HG03565 (cell line): ENCODE results near the gene ORC6.

ENCODE experiments used
- ATAC-seq: cut with Tn5 transposase; IDR thresholded peaks from one replicate; pipeline ENCODE4 v1.9.1; 2021; ENCODE audit warnings: mild to moderate bottlenecking, moderate library complexity; ENCODE audit not compliant: unreplicated experiment

Gene ORC6

DNA sequence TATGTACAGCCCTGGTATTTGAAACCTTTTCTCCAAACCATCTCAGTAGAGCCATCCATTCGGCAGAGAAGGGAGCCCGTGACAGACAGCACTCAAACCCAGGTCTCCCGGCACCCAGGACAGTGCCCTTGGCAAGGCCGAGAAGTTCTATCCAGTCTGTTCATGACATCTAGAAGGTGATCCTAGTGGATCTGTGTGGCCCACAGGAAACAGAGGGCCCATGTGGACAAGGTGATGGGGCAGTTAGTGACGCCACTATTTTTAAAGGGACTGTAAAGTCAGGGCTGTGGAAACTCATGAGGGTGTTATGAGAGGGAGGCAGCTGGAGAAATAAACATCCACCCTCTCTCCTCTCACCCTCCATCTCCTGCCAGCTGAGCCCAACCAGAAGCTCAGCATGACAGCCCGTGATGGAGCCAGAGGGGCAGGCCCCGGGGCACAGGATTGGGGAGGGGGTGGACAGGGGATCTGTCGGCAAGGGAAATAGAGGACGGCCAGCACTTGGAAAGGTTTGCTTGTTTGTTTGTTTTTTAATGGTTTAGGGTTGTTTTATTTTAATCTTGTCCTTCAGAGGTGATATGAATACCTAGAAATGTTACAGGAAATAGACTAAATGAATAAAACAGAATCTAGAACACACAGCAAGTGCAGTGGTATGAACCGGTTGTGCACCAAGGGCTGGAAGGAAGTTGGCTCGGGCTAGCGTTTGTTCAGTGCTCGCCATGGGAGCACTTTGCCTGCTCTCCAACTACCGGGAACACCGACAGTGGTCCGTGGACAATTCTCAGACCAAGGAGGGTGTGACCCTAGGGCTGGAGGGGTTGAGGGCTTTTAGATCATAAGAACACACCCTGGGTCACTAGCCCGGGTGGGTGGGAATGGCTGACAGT lies 41.6 kb downstream of the ORC6 start:
- ATAC-seq, result no peak

DNA sequence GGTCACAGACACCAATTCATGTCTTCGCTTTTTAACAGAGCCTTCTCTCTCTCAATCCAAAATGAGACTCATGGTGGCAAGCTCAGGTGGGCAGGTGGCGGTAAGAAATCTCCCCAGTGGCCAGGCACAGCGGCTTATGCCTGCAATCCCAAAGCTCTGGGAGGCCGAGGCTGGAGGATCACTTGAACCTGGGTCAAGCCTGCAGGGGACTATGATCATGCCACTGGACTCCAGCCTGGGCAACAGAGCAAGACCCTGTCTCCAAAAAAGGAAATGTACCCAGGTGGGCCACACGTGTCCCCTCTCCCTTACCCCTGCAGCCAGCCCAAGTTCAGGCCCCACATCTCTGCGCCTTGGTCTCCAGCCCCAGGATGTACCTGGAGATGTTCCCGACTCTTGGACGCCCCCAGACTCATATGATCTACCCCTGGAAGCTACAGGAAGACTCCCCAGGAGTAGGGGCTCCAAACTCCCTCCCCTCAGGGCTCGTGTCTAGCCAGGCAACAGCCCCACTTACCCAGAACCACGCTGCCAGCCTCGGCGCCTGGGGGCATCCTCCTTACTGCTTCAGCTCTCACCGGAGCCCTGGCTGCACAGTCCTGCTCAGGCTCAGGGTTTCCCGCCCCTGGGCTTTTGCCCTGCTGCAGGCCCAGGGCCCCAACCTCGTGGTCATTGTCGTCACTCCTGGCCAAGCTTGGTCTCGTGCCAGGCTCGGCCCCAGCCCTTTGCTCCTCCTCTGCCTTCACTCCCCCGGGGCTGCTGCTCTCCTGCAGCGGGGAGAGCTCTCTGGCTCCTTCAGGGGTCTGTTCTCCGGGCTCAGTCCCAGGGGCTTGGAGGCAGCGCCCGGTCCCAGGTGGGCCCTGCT lies 42.5 kb downstream of the ORC6 start:
- ATAC-seq, result no peak

- ATAC-seq, result no peak
Measured at GRCh38 chr16:46732561-46732960, 43.1 kb downstream of the ORC6 start.

GRCh38 chr16:46733319-46733830 lies 43.9 kb downstream of the ORC6 start:
- ATAC-seq, result no peak

DNA sequence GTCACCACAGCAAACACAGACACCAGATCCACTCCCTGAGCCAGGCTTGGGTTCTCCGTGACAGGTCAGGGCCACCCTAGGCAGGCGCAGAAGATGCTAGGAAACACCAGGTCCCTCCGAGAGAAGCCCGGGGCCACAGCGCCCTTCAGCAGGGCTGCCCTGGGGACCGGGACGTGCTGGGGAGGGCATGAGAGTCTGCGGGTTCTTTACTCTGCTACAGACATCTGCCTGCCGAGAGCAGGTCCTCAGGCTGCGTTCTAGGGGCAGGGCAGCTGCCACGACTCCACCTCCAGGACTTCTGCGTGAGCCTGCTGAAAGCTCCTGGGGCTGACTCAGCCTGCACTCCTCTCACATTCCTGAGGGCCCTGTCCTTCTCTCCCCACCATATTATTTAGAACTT lies 47.2 kb downstream of the ORC6 start:
- ATAC-seq, result no peak

- no peak for ATAC-seq
Measured at GRCh38 chr16:46737621-46738214, 48.3 kb downstream of the ORC6 start.

DNA sequence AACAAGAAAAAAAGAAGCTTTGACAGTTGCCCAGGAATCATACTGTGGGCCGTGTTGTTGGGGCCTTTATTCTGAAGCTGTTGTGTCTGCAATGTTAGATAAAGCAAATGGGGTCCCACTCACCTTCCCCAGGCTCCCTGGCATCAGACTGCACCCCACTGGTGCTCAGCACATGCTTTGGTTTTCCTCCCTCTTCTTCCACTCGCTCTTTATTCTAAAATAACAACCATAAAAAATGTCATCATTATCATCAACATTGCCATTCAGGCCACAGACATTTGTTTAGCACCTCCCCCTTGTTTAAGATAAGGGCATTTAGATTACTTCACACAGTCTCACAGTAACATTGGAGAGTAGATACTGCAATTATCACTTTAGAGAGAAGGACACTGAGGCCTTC lies 50.5 kb downstream of the ORC6 start:
- no peak for ATAC-seq

- no peak for ATAC-seq
Measured at GRCh38 chr16:46743232-46743719, 53.8 kb downstream of the ORC6 start.

DNA sequence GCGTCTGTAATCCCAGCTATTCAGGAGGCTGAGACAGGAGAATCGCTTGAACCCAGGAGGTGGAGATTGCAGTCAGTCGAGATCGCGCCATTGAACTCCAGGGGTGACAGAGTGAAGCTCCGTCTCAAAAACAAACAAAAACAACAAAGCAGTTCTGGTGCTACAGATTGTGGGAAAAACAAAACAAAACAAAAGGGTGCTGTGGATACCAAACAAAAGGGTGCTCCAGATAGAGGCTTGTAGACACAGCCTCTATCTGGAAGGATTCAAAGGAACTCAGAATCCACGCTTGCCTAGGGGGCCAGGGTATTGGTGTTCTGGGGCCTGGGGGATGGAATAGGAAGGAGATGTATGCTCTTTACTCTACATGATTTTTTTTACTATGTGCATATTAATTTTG lies 56.2 kb downstream of the ORC6 start:
- no peak for ATAC-seq

- ATAC-seq, result no peak
Measured at GRCh38 chr16:46746821-46747776, 57.6 kb downstream of the ORC6 start.
